ENCODE results near the gene DUXA. TPM values are rescaled to one million over a fixed set of nuclear protein-coding genes. Genes with fewer than 3 reads are reported as not detected.
"Not testable (repeated sequence)": the region's sequence is repeated elsewhere in the genome, so short reads cannot be mapped to it uniquely, and the experiment has no call there.

Gene DUXA
- total RNA-seq (not detected), polyA plus RNA-seq (not detected)
- long read RNA-seq, donor 1 = 0 reads
- long read RNA-seq, donor 2 = 0 reads
- long read RNA-seq, donor 3 = 0 reads
- long read RNA-seq, donor 4 = 0 reads
- long read RNA-seq, donor 5 = 0 reads

- no peaks in the 10 kb centered on the region for H3K27me3 ChIP-seq (ENCODE audit: control insufficient read depth in 3 of 3, insufficient read depth in 3 of 3, low read length in 2 of 3)
- peaks cover 0 to 3% (median 0%) of the 10 kb centered on the region in 4 donors for H3K9me3 ChIP-seq (ENCODE audit: control insufficient read depth in 4 of 4, insufficient read depth in 3 of 4, low read length in 3 of 4)
- no peak for DNase-seq
- H3K36me3 ChIP-seq (ENCODE audit: control insufficient read depth in 4 of 4, insufficient read depth in 4 of 4, low read length in 4 of 4) = no peaks in the 10 kb centered on the region
- WGBS, 2 donors = 84 to 85% methylated on average over 6 of the region's 6 CpGs
- no peak within 1 kb of the TSS for H3K9ac ChIP-seq (ENCODE audit: insufficient read depth in 1 of 2, low read length in 2 of 2)
- no peak for ATAC-seq (ENCODE audit: insufficient read depth, low FRiP score)
- H3K4me3 ChIP-seq = no peak within 1 kb of the TSS
- no peak within 1 kb of the TSS for H3K27ac ChIP-seq (ENCODE audit: low read depth in 1 of 2, low read length in 1 of 2)
- H3K4me1 ChIP-seq (ENCODE audit: control insufficient read depth in 5 of 5, insufficient read depth in 5 of 5, low read length in 5 of 5) = peaks cover 0 to 1% (median 0%) of the 10 kb centered on the region in 5 donors
- TF ChIP-seq CTCF (IDR thresholded peaks at IDR 0.05; ENCODE audit: control extremely low read depth, extremely low read depth) = no peak
These were observed at the start of gene DUXA for GRCh38 chr19:57167385-57167784. DUXA (minus strand) TSS chr19:57167485; CDS start chr19:57167443, 42 bp downstream.

GRCh38 chr19:57212109-57212508 lies 44.8 kb upstream of the DUXA start:
- no peak for TF ChIP-seq CTCF (IDR thresholded peaks at IDR 0.05; ENCODE audit: control extremely low read depth, extremely low read depth)
- H3K9me3 ChIP-seq (ENCODE audit: control insufficient read depth in 4 of 4, insufficient read depth in 3 of 4, low read length in 3 of 4) = peaks cover 0 to 36% (median 0%) of the 10 kb centered on the region in 4 donors
- peaks cover 31 to 43% (median 40%) of the 10 kb centered on the region in 4 donors for H3K36me3 ChIP-seq (ENCODE audit: control insufficient read depth in 4 of 4, insufficient read depth in 4 of 4, low read length in 4 of 4)

DNA sequence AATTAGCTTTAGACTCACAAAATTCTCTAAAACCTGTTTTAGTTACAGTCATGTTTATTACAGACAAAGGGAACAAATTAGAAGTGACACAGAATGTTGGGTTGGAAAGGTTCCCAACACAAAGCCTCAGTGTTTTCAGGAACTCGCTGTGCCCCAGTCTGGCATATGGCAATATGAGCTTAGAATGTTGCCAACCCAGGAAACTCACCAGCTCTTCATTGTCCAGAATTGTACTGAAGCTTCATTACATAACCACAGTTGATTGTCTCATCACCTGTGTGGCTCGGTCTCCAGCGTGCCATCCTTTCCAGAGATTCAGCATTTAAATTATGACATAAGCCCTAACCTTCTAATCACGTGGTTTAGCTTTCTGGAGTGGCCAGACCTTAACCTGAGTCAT lies 43.1 kb upstream of the DUXA start:
- Histone ChIP-seq H3K4me1 (ENCODE audit: control insufficient read depth in 5 of 5, insufficient read depth in 5 of 5, low read length in 5 of 5) (no peaks in the 10 kb centered on the region), H3K27me3 (ENCODE audit: control insufficient read depth in 3 of 3, insufficient read depth in 3 of 3, low read length in 2 of 3) (no peaks in the 10 kb centered on the region), H3K36me3 (ENCODE audit: control insufficient read depth in 4 of 4, insufficient read depth in 4 of 4, low read length in 4 of 4) (peaks cover 40 to 50% (median 43%) of the 10 kb centered on the region in 4 donors), H3K9me3 (ENCODE audit: control insufficient read depth in 4 of 4, insufficient read depth in 3 of 4, low read length in 3 of 4) (peaks cover 0 to 40% (median 0%) of the 10 kb centered on the region in 4 donors), H3K27ac (ENCODE audit: low read depth in 1 of 2, low read length in 1 of 2) (no peak overlapping the region), H3K4me3 (no peak overlapping the region), H3K9ac (ENCODE audit: insufficient read depth in 1 of 2, low read length in 2 of 2) (no peak overlapping the region)
- ATAC-seq (ENCODE audit: insufficient read depth, low FRiP score) (no peak), DNase-seq (no peak)
- WGBS, 2 donors = 85 to 97% methylated on average over 4 of the region's 4 CpGs
- TF ChIP-seq CTCF (IDR thresholded peaks at IDR 0.05; ENCODE audit: control extremely low read depth, extremely low read depth) = no peak

More at GRCh38 chr19:57212109-57212508, 44.8 kb upstream of the DUXA start:
- Histone ChIP-seq H3K27me3 (ENCODE audit: control insufficient read depth in 3 of 3, insufficient read depth in 3 of 3, low read length in 2 of 3) (no peaks in the 10 kb centered on the region), H3K9ac (ENCODE audit: insufficient read depth in 1 of 2, low read length in 2 of 2) (no peak overlapping the region), H3K4me1 (ENCODE audit: control insufficient read depth in 5 of 5, insufficient read depth in 5 of 5, low read length in 5 of 5) (peaks cover 0 to 3% (median 0%) of the 10 kb centered on the region in 5 donors), H3K4me3 (no peak overlapping the region), H3K27ac (ENCODE audit: low read depth in 1 of 2, low read length in 1 of 2) (no peak overlapping the region)
- no peak for ATAC-seq (ENCODE audit: insufficient read depth, low FRiP score)
- DNase-seq = no peak
- 97% methylated on average over 7 of the region's 7 CpGs for WGBS, 2 donors

DNA sequence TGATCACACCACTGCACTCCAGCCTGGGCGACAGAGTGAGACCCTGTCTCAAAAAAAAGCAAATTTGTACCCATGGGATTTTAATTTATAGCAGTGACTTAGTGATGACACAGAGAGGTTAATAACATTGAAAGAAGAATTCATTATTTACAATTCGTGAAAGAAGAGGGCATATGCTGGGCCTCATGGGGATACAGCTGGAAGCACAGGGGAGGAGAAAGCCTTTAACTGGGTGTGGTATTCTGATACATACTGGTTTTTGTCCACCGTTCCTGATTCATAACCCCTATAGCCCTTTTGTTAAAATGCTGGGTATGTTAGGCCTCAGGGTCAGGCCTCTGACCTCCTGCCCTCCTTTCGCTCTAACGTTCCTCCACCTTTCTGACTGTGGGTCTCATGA lies 34.9 kb upstream of the DUXA start:
- H3K27me3 ChIP-seq (ENCODE audit: control insufficient read depth in 3 of 3, insufficient read depth in 3 of 3, low read length in 2 of 3) = no peaks in the 10 kb centered on the region
- no peak overlapping the region for H3K9ac ChIP-seq (ENCODE audit: insufficient read depth in 1 of 2, low read length in 2 of 2)
- DNase-seq (no peak), ATAC-seq (ENCODE audit: insufficient read depth, low FRiP score) (no peak)
- no peak for TF ChIP-seq CTCF (IDR thresholded peaks at IDR 0.05; ENCODE audit: control extremely low read depth, extremely low read depth)
- H3K9me3 ChIP-seq (ENCODE audit: control insufficient read depth in 4 of 4, insufficient read depth in 3 of 4, low read length in 3 of 4) = peaks cover 0 to 32% (median 0%) of the 10 kb centered on the region in 4 donors
- WGBS, 2 donors = 91 to 97% methylated on average over 5 of the region's 5 CpGs
- peaks cover 12 to 44% (median 26%) of the 10 kb centered on the region in 4 donors for H3K36me3 ChIP-seq (ENCODE audit: control insufficient read depth in 4 of 4, insufficient read depth in 4 of 4, low read length in 4 of 4)
- H3K27ac ChIP-seq (ENCODE audit: low read depth in 1 of 2, low read length in 1 of 2) = no peak overlapping the region
- H3K4me3 ChIP-seq = no peak overlapping the region
- peaks cover 0 to 3% (median 0%) of the 10 kb centered on the region in 5 donors for H3K4me1 ChIP-seq (ENCODE audit: control insufficient read depth in 5 of 5, insufficient read depth in 5 of 5, low read length in 5 of 5)

- not testable (repeated sequence) for DNase-seq; H3K9ac ChIP-seq (ENCODE audit: insufficient read depth in 1 of 2, low read length in 2 of 2); H3K27me3 ChIP-seq (ENCODE audit: control insufficient read depth in 3 of 3, insufficient read depth in 3 of 3, low read length in 2 of 3); H3K4me3 ChIP-seq; H3K4me1 ChIP-seq (ENCODE audit: control insufficient read depth in 5 of 5, insufficient read depth in 5 of 5, low read length in 5 of 5); ATAC-seq (ENCODE audit: insufficient read depth, low FRiP score); H3K27ac ChIP-seq (ENCODE audit: low read depth in 1 of 2, low read length in 1 of 2)
- peaks cover 0 to 39% (median 0%) of the 10 kb centered on the region in 4 donors for H3K9me3 ChIP-seq (ENCODE audit: control insufficient read depth in 4 of 4, insufficient read depth in 3 of 4, low read length in 3 of 4)
- WGBS, 2 donors = 93 to 97% methylated on average over 6 of the region's 6 CpGs
- peaks cover 23 to 62% (median 30%) of the 10 kb centered on the region in 4 donors for H3K36me3 ChIP-seq (ENCODE audit: control insufficient read depth in 4 of 4, insufficient read depth in 4 of 4, low read length in 4 of 4)
These were observed 30.6 kb upstream of the DUXA start for GRCh38 chr19:57197874-57198273.
